Daoy (cell line): Measurements from ENCODE around the gene ST14. TPM values are rescaled to one million over a fixed set of nuclear protein-coding genes. Genes with fewer than 3 reads are reported as not detected.
"Not testable (repeated sequence)": the region's sequence is repeated elsewhere in the genome, so short reads cannot be mapped to it uniquely, and the experiment has no call there.

Experiments used
- DNase-seq: peaks from one replicate; pipeline ENCODE4 v3.0.0-alpha.2; 2015; ENCODE audit warnings: low read depth
- total RNA-seq: library from RNA; depleted of rRNA; stranded (reverse); fragments of >200 nt; shearing (Covaris generic); gene quantifications from 2 replicates; pipeline ENCODE4 v1.2.3, GENCODE V29; 2014

Gene ST14
- total RNA-seq, 1 experiment from 2014 or later: not detected

DNA sequence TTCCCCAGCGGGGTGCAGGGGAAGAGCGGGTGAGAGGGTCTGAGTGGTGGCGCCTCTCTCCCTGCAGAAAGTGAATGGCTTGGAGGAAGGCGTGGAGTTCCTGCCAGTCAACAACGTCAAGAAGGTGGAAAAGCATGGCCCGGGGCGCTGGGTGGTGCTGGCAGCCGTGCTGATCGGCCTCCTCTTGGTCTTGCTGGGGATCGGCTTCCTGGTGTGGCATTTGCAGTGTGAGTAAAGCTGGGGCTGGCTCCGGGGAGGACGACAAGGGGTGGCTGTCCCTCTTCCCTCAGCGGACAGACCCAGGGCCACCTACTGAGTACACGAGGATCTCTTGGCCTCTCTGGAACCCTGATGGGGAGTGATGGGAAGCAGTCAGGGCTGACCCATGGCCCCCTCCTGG is 28.5 kb downstream of the ST14 start:
- no peak for DNase-seq

DNA sequence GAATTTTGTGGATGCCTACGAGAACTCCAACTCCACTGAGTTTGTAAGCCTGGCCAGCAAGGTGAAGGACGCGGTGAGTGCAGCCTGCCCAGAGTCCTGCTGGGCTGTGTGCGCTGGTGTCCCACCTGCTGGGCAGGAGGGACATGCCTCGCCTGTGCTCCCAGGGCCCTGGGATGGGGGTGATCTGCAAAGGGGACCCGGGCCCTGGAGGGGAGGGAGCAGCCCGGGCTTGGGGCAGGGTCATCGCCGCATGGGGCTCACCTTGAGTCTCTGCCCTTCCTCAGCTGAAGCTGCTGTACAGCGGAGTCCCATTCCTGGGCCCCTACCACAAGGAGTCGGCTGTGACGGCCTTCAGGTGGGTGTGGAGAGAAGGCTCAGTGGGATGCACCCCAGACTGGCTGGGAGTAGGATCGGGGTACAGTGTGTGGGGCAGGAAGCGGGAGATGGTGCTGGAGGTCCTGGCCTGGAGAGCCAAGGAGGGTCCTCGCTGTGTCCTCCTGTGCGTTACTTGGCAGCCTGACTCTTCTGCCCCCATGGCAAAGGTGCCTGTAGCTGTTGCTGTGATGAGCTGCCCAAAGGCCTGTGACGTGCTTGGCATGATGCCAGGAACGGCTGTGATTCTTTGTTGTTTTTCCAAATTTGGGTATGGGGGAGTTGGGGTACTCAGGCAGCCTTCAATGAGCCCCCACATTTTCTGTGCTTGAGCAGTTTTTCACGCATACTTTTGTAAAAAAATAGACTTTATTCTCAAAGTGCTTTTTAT is 29.2 kb downstream of the ST14 start:
- DNase-seq: no peak

DNA sequence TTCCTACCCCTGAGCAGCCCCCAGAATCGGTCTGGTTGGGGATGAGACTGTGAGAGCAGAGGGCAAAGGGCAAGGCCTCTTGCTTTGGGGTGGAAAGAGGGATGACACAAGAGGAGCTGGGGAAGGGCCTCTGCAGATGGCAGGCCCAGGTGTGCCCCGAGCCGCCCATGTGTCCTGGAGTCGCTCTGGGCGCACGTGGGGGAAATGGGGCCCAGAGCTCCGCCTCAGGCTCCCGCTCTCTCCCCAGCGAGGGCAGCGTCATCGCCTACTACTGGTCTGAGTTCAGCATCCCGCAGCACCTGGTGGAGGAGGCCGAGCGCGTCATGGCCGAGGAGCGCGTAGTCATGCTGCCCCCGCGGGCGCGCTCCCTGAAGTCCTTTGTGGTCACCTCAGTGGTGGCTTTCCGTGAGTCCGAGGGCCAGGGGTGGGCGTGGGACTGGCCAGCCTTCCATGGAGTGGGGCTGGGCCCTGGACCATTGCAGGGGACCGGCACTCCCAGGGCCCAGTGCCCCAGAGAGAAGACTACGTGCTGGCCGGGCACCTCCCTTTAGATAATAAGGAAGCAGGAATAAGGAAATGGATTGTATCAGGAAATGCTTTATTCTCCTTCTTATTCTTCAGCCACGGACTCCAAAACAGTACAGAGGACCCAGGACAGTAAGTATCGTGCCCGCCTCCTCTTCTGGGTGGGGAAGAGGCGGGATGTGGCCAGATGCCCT is 30.1 kb downstream of the ST14 start:
- DNase-seq: no peak

DNA sequence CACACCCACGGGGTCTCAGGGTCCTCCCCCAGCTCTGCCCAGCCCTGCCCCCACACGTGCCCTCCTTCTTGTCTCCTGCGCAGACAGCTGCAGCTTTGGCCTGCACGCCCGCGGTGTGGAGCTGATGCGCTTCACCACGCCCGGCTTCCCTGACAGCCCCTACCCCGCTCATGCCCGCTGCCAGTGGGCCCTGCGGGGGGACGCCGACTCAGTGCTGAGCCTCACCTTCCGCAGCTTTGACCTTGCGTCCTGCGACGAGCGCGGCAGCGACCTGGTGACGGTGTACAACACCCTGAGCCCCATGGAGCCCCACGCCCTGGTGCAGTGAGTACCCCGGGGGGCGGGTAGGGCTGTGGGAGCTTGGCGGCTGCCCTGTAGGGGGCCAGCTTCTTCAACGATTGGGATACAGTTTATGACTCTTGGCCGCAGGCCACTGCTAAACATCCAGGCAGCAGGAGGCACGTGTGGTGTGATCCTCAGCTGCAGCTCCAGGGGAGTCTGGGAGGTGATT is 30.8 kb downstream of the ST14 start:
- no peak for DNase-seq

DNA sequence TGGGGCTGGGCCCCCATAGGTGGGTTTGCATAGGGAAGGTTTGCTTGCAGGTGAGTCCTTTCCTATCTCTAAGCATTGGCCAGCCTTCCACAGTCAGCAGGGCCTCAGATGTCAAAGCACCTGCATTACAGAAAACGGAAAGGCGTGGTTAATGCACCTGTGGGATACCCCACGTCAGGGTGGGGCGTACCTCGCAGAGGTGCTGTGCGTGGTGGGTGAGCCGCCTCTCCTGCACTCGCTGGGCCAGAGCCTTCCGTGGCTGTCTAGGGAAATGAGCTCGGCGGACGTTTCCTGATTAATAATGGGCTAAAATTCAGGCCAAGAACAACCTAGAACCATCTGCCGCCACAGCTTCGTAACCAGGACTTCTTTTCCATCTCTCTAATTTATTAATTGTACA is 32.3 kb downstream of the ST14 start:
- DNase-seq: no peak

DNA sequence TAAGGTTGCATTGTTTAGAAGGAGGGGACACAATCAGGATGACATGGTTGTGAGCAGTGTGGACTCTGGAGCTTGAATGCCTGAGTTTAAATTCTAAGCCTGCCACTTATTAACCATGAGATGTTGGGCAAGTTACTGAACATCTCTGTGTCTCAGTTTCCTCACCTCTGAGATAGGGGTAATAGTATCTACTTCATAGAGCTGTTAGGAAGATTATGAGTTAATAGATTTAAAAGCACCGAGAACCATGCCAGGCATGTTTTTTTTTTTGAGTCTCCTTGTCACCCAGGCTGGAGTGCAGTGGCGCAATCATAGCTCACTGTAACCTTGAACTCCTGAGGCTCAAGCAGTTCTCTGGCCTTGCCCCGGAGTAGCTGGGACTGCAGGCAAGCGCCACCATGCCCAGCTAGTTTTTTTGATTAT is 33.3 kb downstream of the ST14 start:
- DNase-seq: no peak

DNA sequence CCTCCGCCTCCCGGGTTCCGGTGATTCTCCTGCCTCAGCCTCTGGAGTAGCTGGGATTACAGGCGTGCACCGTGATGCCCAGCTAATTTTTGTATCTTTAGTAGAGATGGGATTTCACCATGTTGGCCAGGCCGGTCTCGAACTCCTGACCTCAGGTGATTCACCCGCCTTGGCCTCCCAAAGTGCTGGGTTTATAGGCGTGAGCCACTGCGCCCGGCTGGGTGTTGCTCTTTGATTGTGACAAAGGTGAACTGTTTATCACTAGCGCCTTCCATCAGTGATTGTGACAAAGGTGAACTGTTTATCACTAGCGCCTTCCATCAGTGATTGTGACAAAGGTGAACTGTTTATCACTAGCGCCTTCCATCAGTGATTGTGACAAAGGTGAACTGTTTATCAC is 34.0 kb downstream of the ST14 start:
- DNase-seq: not testable (repeated sequence)

DNA sequence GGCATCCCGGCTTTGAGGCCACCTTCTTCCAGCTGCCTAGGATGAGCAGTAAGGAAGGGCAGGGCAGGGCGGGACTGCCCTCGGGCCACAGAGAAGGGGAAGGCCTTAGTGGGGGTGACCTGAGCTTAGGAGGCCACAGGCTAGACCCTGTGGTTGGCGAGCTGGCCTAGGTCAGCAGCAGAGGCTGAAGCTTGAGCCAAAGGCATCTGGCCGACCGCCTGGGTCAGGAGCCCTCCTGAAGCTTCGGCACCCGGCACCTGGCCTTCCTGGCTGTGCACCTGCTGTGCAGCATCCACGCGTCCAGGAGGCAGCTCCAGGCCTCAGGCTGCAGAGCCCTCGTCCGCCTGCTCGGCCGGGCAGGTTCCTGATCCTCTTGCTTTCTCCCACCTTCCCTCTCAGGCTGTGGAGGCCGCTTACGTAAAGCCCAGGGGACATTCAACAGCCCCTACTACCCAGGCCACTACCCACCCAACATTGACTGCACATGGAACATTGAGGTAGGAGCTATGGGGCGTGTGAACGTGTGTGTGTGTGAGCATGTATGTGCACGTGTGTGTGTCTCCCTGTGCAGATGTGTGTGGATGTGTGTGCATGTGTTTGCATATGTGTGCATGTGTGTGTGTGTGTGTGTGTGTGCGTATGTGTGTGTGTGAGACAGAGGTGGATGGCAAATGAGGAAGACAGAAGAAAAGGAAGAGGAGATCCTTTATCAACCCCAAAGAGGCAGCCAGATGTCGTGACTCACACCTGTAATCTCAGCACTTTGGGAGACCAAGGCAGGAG is 34.9 kb downstream of the ST14 start:
- DNase-seq: no peak

DNA sequence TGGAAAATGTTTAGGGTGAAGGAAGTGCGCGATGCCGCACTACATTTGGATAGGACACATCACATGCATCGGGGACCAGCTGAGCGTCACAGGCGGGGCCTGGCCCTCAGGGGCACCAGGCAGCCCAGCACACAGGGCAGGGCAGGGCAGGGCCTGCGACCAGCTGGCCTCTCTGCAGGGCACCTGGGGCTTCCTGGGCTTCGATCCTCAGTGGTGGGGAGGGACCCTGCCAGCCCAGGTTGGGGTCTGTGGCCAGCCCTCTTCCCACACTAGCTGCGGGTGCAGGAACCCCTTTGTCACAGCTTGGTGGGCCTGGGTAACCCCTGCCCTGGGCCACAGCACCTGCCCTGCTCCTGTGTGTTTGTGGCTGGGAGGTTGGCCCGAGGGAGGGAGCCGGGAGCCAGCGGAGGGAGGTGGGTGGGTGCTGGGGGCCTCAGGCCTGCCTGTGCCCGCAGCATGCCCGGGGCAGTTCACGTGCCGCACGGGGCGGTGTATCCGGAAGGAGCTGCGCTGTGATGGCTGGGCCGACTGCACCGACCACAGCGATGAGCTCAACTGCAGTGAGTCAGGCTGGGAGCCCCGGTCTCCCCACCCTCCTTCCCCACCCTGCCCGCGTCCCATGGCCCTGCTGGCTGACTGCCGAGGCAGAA is 37.9 kb downstream of the ST14 start:
- peak; percentile 90 for DNase-seq

DNA sequence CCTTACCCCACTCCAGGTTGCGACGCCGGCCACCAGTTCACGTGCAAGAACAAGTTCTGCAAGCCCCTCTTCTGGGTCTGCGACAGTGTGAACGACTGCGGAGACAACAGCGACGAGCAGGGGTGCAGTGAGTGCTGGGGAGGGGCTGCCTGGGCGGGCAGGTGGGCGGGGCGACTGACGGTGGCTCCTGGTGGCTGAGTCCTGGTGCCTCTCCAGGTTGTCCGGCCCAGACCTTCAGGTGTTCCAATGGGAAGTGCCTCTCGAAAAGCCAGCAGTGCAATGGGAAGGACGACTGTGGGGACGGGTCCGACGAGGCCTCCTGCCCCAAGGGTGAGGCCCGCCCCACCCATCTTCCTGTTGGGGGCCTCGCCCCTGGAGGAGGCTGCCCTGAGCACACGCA is 38.7 kb downstream of the ST14 start:
- DNase-seq: no peak

DNA sequence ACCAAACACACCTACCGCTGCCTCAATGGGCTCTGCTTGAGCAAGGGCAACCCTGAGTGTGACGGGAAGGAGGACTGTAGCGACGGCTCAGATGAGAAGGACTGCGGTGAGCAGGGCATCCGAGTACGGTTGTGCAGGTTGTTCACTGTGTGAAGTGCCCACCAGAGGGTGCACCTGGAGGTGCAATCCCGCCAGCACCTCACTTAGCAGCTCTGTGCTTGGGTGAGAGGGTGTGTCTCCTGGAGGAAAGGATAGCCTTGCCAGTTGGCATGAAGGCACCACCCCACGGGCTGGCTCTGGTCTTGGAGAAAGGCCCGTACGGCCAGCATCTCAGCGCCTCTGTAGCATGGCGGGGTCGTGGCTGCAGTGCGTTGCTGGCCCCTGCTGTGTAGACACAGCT is 39.4 kb downstream of the ST14 start:
- DNase-seq: no peak

DNA sequence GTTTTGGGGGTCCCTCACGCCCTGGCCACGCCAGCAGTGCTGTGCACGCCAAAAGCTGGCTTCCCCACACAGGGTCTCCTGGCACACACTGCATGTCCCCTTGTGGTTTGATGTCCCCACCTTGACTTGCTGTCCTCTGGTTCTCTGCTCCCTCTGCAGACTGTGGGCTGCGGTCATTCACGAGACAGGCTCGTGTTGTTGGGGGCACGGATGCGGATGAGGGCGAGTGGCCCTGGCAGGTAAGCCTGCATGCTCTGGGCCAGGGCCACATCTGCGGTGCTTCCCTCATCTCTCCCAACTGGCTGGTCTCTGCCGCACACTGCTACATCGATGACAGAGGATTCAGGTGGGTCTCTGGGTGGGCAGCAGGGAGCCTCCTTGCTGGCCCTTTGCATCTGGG is 40.2 kb downstream of the ST14 start:
- no peak for DNase-seq

DNA sequence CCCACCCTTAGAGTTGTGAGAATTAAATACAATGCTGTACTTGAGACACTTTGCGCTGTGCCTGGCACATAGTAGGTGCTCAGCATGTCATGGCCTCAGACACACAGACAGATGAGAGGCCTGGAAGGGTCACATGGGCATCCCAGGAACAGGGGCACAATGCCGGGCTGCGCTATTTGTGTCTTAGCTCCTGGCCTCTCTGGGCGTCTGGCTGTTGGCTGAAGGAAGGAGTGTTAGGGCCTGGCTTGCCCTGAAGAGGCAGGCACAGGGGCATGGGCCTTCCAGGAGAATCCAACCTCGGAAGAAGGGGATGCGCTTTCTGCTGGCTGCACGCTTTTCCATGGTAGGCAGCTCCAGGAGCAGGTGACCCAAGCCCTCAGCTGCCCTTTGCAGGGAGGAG is 41.4 kb downstream of the ST14 start:
- DNase-seq: no peak

DNA sequence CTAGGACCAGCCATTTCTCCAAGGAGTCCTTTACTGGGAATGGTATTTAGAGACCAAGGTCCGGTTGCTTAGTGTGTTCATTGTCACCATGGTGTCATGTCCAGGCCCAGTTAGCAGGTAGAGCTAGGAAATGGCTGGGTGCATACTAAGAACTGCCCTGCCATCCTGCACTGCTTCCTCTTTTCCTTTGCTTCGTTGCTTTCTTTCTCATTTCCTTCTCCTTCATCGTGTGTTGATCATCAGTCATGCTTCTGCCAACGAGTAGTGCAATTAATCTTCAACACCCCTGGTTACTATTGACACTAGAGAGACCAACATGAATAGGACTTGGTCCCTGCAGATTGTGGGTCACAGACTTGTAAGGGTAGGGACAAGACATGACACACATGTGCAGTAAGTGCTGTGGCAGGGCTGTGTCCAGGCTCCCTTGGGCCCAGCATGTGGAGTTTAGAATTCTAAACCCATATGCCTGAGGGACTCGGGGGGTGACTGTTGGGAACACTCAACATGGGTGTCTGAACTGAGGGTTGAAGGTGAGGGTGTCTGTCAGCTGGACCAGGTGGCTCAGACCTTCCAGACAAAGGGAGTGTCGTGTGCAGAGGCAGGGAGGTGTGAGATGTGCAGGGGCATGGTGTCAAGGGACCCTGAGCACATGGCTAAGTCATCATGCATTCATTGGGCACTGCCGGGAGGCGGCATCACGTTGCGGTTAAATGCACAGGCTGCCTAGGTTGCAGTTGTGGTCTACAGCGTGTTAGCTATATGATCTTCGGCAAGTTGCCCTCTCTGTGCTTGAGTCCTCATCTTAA is 42.6 kb downstream of the ST14 start:
- DNase-seq: no peak

DNA sequence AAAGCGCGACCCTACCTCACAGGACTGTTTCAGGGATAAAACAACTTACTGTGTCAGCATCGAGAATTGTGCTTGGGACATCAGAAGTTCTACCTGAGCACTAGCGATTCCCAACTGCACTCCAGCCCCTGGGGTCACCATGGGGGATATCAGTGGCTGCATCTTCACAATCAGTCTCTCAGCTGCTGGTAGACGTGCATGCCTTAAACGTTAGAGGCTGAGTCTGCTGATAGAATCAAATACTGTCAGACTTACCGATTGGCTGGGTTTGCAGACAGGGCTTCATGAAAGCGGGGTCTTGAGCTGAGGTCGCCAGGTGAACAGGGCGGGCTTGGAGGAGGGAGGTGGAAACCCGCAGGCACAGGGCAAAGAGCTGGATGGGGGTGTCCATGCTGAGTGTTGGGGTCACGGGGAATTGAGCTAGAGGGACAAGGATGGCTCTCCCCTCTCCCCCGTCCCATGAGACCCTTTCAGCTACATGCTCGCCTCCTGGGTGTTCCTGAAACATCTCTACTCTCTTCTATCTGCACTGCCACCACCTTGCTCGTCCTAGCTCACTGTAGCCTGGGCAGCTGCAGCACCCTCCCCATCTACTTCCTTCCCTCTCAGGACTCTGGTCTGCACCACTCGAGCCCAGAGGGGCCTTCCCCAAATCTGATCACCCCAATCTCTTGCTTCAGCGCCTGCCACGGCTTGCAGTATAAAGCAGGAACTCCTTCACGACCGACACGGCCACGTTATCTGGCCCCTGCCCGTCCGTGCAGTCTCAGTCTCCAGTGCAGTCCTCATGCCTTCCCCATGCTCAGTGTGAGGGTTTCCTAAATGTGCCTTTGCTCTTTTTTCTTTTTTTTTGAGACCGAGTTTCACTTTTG is 43.5 kb downstream of the ST14 start:
- no peak for DNase-seq

DNA sequence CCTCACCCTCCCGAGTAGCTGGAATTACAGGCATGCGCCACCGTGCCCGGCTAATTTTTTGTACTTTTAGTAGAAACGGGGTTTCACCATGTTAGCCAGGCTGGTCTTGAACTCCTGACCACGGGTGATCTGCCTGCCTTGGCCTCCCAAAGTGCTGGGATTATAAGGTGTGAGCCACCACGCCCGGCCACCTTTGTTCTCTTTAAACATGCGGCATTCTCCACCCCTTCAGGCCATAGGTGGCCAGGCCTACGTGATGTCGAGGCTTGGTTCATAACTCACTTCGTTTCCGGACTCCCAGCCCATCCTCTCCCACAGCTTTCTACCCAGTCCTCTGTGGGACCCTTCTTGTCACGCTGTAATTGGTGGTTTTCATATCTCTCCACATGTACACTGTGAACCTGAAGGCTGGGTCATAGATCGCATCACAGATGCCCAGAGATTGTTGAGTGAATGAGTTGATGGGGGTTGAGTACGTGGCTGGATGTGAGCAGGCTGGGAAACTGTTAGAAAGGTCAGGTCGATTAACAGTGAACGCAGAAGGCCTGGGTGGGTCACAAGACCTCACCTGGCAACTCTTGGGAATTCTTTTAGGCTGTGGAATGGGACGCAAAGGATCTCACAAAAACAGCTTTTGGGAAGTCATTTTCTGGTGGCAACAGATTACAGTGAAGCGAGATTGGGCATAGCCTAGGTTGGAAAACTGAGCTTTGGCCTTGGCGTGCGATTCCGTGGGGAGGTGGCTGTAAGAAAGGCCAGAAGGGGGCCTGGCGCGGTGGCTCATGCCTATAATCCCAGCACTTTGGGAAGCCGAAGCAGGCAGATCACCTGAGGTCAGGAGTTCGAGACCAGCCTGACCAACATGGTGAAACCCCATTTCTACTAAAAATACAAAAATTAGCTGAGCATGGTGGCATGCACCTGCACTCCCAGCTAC is 44.5 kb downstream of the ST14 start:
- no peak for DNase-seq

DNA sequence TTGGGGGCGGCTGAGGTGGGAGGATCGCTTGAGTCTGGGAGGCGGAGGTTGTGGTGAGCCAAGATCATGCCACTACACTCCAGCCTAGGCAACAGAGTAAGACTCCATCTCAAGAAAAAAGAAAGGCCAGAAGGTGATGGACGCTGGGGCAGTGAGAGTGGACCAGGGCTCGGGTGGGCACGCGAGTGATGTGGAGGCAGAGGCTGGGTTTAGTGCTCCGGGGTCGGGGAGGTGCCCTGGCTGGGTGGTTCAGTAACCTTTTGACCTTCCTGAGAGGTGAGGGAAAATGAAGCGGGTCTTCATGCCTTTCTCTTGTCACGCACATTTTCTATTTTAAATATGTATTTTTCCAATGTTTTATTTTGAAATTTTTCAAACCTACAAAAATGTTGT is 45.1 kb downstream of the ST14 start:
- no peak for DNase-seq

DNA sequence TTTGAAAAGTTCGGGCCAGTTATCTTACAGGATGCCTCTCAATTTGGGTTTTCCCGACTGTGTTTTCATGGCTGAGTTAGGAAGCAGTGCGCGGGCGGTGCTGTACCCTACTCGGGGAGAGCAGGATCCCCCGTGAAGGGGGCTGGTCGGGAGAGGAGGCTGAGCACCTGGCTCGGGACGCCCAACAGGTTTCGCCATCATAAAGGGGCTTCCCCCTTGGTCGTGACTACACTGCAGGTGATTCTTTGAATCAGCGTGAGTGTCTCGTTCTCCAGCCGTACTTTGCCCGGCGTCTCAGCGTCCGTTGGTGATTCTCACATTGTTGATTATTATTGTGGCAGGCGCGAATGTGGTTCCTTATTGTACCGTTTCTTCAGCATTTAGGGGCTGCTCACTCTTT is 46.6 kb downstream of the ST14 start:
- no peak for DNase-seq
